GM12874 (cell line): ENCODE results near the gene PTP4A2.

Experiments
- TF ChIP-seq, protein P1 (sequence below): IDR thresholded peaks from 2 replicates; pipeline ENCODE4 v1.5.1; 2011; ENCODE audit warnings: low read depth, mild to moderate bottlenecking, control low read depth, low read length, moderate library complexity; ENCODE audit not compliant: insufficient read depth

The PTP4A2 gene

DNA sequence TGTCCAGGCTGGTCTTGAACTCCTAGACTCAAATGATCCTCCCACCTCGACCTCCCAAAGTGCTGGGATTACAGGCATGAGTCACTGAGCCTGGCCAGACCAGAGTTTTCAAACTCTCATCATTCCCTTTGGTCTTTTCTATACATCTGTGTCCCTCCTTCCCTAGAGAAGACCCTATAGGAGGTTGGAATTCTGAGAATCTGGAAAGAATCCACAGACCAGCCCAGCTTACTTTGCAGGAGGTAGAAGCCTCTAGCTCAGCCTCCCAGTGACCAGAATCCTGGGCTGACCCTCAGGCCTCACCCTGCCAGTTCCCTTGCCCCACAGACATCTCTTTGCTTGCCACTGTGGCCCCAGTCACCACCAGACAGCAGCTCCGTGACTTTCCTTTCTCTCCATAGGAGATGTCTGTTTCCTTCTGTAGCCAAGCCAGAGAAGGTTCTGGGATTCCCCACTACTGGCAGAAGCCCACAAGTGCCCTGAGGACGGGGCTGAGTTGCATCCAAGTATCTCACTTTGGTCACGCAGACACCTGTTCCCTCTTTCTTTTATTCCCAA lies 40.8 kb upstream of the PTP4A2 start:
- TF ChIP-seq, protein P1, sequence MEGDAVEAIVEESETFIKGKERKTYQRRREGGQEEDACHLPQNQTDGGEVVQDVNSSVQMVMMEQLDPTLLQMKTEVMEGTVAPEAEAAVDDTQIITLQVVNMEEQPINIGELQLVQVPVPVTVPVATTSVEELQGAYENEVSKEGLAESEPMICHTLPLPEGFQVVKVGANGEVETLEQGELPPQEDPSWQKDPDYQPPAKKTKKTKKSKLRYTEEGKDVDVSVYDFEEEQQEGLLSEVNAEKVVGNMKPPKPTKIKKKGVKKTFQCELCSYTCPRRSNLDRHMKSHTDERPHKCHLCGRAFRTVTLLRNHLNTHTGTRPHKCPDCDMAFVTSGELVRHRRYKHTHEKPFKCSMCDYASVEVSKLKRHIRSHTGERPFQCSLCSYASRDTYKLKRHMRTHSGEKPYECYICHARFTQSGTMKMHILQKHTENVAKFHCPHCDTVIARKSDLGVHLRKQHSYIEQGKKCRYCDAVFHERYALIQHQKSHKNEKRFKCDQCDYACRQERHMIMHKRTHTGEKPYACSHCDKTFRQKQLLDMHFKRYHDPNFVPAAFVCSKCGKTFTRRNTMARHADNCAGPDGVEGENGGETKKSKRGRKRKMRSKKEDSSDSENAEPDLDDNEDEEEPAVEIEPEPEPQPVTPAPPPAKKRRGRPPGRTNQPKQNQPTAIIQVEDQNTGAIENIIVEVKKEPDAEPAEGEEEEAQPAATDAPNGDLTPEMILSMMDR = no peak

DNA sequence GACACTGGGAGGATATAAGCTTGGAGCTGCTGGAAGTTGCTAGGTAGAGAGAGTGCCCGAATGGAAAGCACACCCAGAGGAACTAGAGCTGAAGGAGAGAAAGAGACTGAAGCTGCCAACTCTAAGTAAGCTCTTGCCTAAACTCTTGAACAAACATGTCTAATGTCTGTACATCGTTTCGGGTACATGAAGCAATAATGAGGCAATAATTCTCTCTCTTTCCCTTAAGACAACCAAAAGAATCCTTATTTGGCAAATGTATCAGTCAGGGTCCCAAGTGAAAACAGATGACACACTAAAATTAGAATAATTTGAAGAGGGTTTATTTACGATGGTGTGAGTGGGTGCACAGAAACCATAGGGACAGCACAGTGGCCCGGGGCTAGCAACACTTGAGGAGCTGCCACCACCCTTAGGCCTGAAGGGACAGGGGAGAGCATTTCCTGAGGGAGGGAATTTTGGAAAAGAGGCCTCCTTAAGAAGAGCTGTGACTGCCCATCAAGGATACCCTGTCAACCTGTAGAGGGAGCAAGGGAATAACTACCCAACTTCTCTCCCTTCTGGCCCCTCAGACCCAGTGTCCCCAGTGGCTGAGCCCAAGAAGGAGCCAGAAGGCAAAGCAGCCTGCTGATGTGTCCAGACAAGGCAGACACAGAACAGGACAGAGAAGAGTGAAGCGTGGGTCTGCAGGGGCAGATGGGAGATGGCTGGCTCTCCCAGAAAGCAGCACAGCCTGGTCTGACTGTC lies 39.4 kb upstream of the PTP4A2 start:
- TF ChIP-seq, protein P1 = peak; percentile 36

DNA sequence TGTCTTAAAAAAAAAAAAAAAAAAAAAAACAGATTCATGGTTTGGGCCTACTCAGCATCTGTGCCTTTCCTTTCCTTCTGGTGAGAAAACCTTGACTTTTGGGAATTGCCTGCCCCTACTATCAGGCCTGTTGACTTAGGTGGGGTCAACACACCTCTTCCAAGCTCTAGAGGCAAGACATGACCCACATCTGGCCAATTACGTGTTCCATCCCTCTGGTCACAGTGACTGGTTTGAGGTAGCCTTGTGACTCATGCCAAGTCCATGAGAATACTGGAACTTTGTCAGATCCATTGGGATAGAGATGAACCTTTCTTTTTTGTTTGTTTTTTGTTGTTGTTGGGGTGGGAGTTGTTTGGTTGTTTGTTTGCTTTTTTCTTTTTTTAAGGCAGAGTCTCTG lies 38.2 kb upstream of the PTP4A2 start:
- TF ChIP-seq, protein P1 = no peak

DNA sequence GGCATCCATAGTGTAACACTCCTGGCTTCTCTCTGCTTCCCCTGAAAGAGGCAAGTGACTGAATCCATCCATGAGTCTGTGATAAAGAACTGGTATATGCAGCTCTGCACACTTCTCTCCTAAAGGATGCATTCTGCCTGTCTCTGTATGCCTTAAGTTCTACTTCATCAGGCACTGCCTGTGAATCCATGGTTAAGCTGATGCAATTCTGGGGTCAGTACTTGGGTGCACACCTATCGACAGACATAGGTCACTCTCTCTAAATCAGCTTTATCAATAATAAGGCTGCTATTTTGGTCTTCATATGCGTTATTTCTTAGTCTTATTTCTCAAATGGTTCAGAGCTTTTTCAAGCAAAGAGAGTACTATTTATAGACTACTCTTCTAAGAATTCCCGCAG lies 32.7 kb upstream of the PTP4A2 start:
- TF ChIP-seq, protein P1 = no peak

DNA sequence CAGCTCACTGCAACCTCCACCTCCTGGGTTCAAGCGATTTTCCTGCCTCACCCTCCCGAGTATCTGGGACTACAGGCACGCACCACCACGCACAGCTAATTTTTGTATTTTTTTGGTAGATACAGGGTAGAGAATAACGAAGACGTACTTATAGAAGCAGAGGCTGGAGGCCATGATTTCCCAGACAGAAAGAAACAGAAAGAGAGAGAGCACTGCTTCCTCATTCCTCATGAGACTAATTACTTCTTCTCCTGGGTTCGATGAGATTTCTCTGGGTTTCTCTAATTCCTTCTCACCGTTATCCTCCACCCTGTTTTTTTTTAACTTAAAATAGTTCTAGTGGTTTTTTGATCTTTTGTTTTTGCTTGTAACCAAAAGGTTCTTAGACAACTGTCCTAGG lies 23.4 kb upstream of the PTP4A2 start:
- TF ChIP-seq, protein P1 = no peak

DNA sequence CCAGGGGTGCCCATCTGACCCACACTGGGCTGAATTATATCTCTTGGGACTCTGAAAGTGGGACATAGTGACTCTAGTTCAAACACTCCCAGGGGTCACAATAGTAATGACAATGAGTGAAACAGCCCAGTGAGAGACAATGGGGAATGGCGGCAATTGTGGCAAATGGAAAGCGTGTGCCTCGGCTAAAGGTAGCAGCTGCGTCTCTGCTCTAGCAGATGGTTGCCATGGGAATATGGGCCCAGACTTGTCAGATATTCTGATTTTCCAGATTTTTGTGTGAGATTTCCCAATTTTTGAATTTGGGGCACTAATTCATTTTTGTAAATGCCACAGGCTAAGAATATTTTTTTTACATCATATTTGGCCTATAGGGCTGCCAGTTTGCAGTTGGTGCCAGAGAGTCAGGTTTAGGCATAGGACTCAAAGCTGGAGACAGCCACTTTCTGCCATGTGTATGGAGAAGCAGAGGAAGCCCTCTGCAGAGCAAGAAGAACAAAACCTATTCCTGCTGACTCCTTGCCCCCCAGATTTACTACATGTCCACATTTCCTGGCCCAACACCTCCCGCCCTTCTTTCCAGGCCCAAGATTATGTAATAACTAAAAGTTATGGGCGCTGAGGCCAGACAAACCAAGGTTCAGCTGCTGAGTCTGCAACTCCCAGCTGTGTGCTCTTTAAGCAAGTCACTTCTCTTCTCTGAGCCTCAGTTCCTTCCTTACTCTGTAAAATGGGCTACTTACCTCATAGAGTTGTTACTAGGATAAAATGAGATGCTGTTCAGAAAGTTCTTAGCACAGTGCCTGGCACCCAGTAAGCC lies 21.6 kb upstream of the PTP4A2 start:
- TF ChIP-seq, protein P1 = no peak

DNA sequence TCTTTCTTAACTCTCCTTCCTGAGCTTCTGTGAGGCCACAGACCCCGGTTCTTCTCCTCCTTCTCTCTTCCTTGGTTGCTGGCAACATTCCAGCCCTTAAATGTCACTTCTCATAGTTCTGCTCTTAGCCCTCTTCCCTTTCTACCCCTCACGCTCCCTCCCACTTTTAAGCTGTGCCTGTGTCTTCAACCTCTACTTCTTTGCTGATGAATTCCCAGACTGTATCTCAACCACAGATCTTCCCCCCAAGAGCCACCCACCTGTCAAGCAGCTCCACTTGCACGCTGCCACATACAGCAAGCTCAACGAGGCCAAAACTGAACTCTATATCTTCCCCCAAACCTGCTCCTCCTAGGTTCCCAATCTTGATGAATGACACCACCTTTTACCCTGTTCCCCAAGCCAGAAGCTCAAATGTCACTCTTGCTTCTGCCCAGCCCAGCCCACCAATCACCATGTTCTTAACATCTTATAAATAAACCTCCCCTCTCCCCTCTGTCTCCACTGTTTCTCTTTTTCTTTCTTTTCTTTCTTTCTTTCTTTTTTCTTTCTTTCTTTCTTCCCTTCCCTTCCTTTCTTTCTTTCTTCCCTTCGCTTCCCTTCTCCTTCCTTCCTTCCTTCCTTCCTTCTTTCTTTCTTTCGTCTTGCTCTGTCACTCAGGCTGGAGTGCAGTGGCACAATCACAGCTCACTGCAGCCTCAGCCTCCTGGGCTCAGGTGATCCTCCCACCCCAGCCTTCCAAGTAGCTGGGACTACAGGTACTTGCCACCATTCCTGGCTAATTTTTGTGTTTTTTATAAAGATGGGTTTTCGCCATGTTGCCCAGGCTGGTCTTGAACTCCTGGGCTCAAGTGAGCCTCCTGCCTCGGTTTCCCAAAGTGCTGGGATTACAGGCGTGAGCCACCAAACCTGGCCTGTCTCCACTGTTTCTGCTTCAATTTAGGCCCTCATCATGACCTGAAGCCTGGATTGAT lies 19.8 kb upstream of the PTP4A2 start:
- TF ChIP-seq, protein P1 = no peak
